CD4-positive, alpha-beta T cell (primary cell): ENCODE measurements around the gene GFRA3. TPM values are rescaled to one million over a fixed set of nuclear protein-coding genes. Genes with fewer than 3 reads are reported as not detected.

Experiments used
- ATAC-seq: fragments of 200-7000 bp; cut with Tn5 transposase; one replicate; pipeline ENCODE4 v1.10.0; 2022; ENCODE audit warnings: mild to moderate bottlenecking; ENCODE audit not compliant: poor library complexity
- CTCF ChIA-PET: fragments of 350-600 bp; sonication (Branson Sonifier 250); formaldehyde crosslinking; loops from one replicate; lab custom pipeline; 2021; ENCODE audit warnings: antibody characterized with exemption, inconsistent platforms; lab: Charles Lee
- POLR2A ChIA-PET: fragments of 350-600 bp; sonication (Branson Sonifier 250); formaldehyde crosslinking; loops from one replicate; lab custom pipeline; 2021; ENCODE audit warnings: antibody characterized with exemption, inconsistent platforms; lab: Charles Lee
- DNase-seq, 14 experiments: peaks; one replicate each; pipeline ENCODE4 v3.0.0-alpha.2; 2013 to 2020; ENCODE audit warnings: mixed read lengths in 2 of 14
- H3K27ac ChIP-seq, 2 donors: one replicate each; pipeline versions ENCODE4 v1.5.1 to v1.7.0; 2013; ENCODE audit warnings: low read length in 2 of 2, low read depth in 1 of 2, mild to moderate bottlenecking in 1 of 2
- H3K27me3 ChIP-seq, 2 experiments: 1 replicate in 1 of 2; 2 replicates in 1 of 2; pipeline versions ENCODE4 v1.6.1 to v1.7.0; 2013; ENCODE audit warnings: low read length in 2 of 2, control low read depth in 1 of 2, mild to moderate bottlenecking in 1 of 2, moderate library complexity in 1 of 2; ENCODE audit not compliant: insufficient read depth in 2 of 2, control insufficient read depth in 1 of 2
- H3K36me3 ChIP-seq: one replicate; pipeline ENCODE4 v1.6.1; 2013; ENCODE audit warnings: low read length, control low read depth; ENCODE audit not compliant: insufficient read depth
- H3K4me1 ChIP-seq: one replicate; pipeline ENCODE4 v1.6.1; 2013; ENCODE audit warnings: low read length, control low read depth; ENCODE audit not compliant: insufficient read depth
- H3K4me3 ChIP-seq: one replicate; pipeline ENCODE4 v1.5.1; 2013; ENCODE audit warnings: mild to moderate bottlenecking, low read length, moderate library complexity
- H3K9me3 ChIP-seq, 2 experiments: 1 replicate in 1 of 2; 2 replicates in 1 of 2; pipeline versions ENCODE4 v1.6.1 to v1.7.0; 2013; ENCODE audit warnings: low read length in 2 of 2, mild to moderate bottlenecking in 2 of 2, control low read depth in 1 of 2, moderate library complexity in 1 of 2; ENCODE audit not compliant: control insufficient read depth in 1 of 2, insufficient read depth in 1 of 2
- H3K27ac Mint-ChIP-seq: one replicate; pipeline ENCODE4 v1.8.0; 2020; ENCODE audit warnings: mixed read lengths
- H3K27me3 Mint-ChIP-seq: one replicate; pipeline ENCODE4 v1.8.0; 2021; ENCODE audit warnings: mixed read lengths
- H3K36me3 Mint-ChIP-seq: one replicate; pipeline ENCODE4 v1.8.0; 2021; ENCODE audit warnings: low read depth, mixed read lengths
- H3K4me1 Mint-ChIP-seq: one replicate; pipeline ENCODE4 v1.8.0; 2021; ENCODE audit warnings: low read depth, mixed read lengths
- H3K4me3 Mint-ChIP-seq: one replicate; pipeline ENCODE4 v1.8.0; 2020; ENCODE audit warnings: mild to moderate bottlenecking, mixed read lengths
- H3K9me3 Mint-ChIP-seq: one replicate; pipeline ENCODE4 v1.8.0; 2020; ENCODE audit warnings: mixed read lengths
- CTCF ChIP-seq: fragments of 200-600 bp; IDR thresholded peaks from one replicate; pipeline ENCODE4 v1.8.0; 2022; ENCODE audit warnings: antibody characterized with exemption, mild to moderate bottlenecking
- intact Hi-C, 2 experiments: fragments of 100-400 bp; cut with DNase I in 1 of 2; cut with micrococcal nuclease in 1 of 2; formaldehyde crosslinking; loops; one replicate each; pipeline versions ENCODE4 v1.15.1 to v1.9.0; 2023 to 2025; cut with DNase I, micrococcal nuclease
- total RNA-seq, 174 experiments: library from RNA in 2 of 174; stranded (reverse) in 2 of 174; gene quantifications; one replicate each; pipeline ENCODE4 v1.2.3 and lab custom pipeline; 2021 to 2026

The GFRA3 gene
- total RNA-seq, 2 experiments from 2014 or later, result not detected

- H3K9me3 Mint-ChIP-seq, result no peaks in the 10 kb centered on the region
- CTCF ChIA-PET, result no interaction called here
- no peak for DNase-seq
- no peak for ATAC-seq
- peaks cover 5% of the 10 kb centered on the region for H3K4me1 Mint-ChIP-seq
- H3K27me3 Mint-ChIP-seq, result peaks cover 34% of the 10 kb centered on the region
- H3K9me3 ChIP-seq, result no peaks in the 10 kb centered on the region
- no peaks in the 10 kb centered on the region for H3K36me3 Mint-ChIP-seq
- no peak overlapping the region for H3K4me3 Mint-ChIP-seq
- no peak overlapping the region for H3K27ac ChIP-seq
- TF ChIP-seq CTCF, result no peak
- no peak overlapping the region for H3K27ac Mint-ChIP-seq
- H3K4me1 ChIP-seq, result peaks cover 7% of the 10 kb centered on the region
- H3K27me3 ChIP-seq, result peaks cover 17 to 20% of the 10 kb centered on the region in 2 experiments
- H3K36me3 ChIP-seq, result no peaks in the 10 kb centered on the region
- H3K4me3 ChIP-seq, result no peak overlapping the region
- intact Hi-C loops, result no loop called here
- POLR2A ChIA-PET, result no interaction called here
Measured at GRCh38 chr5:138271281-138271680, 3.1 kb downstream of the GFRA3 start.

DNA sequence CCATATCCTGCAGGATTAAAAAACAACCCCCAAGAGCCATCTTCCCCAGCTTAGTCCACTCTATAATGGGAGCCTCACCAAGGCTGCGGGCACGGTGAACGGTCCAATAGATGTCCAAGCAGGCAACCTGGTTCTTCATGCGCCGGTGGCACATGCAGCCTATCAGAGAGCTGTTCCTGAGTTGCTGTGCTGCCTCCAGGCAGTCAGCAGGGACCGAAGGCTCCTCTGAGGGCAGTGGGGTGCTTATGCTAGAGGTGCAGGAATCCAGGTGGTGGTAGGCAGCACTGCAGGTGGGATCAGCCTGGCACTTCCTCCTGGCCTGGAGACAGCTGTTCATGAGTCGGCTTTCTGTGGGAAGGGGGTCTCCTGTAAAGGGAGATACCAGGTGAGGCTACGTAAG is 10.2 kb downstream of the GFRA3 start:
- no peaks in the 10 kb centered on the region for H3K4me1 ChIP-seq
- H3K27me3 ChIP-seq, result peaks cover 0 to 4% of the 10 kb centered on the region in 2 experiments
- POLR2A ChIA-PET, result no interaction called here
- H3K36me3 Mint-ChIP-seq, result no peaks in the 10 kb centered on the region
- no peaks in the 10 kb centered on the region for H3K4me1 Mint-ChIP-seq
- peaks cover 16% of the 10 kb centered on the region for H3K27me3 Mint-ChIP-seq
- no peak overlapping the region for H3K4me3 Mint-ChIP-seq
- H3K9me3 ChIP-seq, result no peaks in the 10 kb centered on the region
- CTCF ChIA-PET, result no interaction called here
- no peaks in the 10 kb centered on the region for H3K9me3 Mint-ChIP-seq
- no peak for ATAC-seq
- DNase-seq, result no peak
- no peak overlapping the region for H3K27ac ChIP-seq
- no peaks in the 10 kb centered on the region for H3K36me3 ChIP-seq
- intact Hi-C loops, result no loop called here
- TF ChIP-seq CTCF, result no peak
- H3K27ac Mint-ChIP-seq, result no peak overlapping the region
- H3K4me3 ChIP-seq, result no peak overlapping the region

GRCh38 chr5:138263581-138263980 is 10.8 kb downstream of the GFRA3 start:
- Mint-ChIP-seq H3K4me1 (no peaks in the 10 kb centered on the region), H3K36me3 (no peaks in the 10 kb centered on the region), H3K4me3 (no peak overlapping the region), H3K27ac (no peak overlapping the region), H3K27me3 (peaks cover 16% of the 10 kb centered on the region), H3K9me3 (no peaks in the 10 kb centered on the region)
- H3K4me1 ChIP-seq, result no peaks in the 10 kb centered on the region
- H3K36me3 ChIP-seq, result no peaks in the 10 kb centered on the region
- ATAC-seq, result no peak
- no peak overlapping the region for H3K27ac ChIP-seq
- no peaks in the 10 kb centered on the region for H3K9me3 ChIP-seq
- intact Hi-C loops, result no loop called here
- H3K4me3 ChIP-seq, result no peak overlapping the region
- H3K27me3 ChIP-seq, result peaks cover 0 to 4% of the 10 kb centered on the region in 2 experiments
- no peak for DNase-seq
- ChIA-PET POLR2A (no interaction called here), CTCF (no interaction called here)
- TF ChIP-seq CTCF, result no peak
